ENCODE data around the gene BCAM.

Gene BCAM

DNA sequence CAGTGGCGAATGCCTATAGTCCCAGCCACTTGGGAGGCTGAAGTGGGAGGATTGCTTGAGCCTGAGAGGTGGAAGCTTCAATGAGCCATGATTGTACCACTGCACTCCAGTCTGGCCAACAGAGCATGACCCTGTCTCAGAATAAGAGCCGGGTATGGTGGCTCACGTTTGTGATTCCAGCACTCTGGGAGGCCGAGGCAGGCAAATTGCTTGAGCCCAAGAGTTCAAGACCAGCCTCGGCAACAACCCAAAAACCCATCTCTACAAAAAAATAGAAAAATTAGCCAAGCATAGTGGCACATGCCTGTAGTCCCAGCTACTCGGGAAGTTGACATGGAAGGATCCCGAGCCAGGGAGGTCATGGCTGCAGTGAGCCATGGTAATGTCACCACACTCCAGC is 31.9 kb downstream of the BCAM start:
- no peak for TF ChIP-seq POLR2AphosphoS5 (IDR thresholded peaks at IDR 0.05; ENCODE audit: low read depth, low read length)
- TF ChIP-seq FOXP2 (optimal IDR thresholded peaks at IDR 0.05; ENCODE audit: borderline replicate concordance, extremely low read depth, extremely low read length, insufficient read depth) = no peak
- no peak for TF ChIP-seq SIN3A (IDR thresholded peaks at IDR 0.05; ENCODE audit: borderline replicate concordance, insufficient read depth, low read length)
- no peak for TF ChIP-seq TAF1 (IDR thresholded peaks at IDR 0.05; ENCODE audit: borderline replicate concordance, insufficient read depth, low read length)
- TF ChIP-seq, protein P1, sequence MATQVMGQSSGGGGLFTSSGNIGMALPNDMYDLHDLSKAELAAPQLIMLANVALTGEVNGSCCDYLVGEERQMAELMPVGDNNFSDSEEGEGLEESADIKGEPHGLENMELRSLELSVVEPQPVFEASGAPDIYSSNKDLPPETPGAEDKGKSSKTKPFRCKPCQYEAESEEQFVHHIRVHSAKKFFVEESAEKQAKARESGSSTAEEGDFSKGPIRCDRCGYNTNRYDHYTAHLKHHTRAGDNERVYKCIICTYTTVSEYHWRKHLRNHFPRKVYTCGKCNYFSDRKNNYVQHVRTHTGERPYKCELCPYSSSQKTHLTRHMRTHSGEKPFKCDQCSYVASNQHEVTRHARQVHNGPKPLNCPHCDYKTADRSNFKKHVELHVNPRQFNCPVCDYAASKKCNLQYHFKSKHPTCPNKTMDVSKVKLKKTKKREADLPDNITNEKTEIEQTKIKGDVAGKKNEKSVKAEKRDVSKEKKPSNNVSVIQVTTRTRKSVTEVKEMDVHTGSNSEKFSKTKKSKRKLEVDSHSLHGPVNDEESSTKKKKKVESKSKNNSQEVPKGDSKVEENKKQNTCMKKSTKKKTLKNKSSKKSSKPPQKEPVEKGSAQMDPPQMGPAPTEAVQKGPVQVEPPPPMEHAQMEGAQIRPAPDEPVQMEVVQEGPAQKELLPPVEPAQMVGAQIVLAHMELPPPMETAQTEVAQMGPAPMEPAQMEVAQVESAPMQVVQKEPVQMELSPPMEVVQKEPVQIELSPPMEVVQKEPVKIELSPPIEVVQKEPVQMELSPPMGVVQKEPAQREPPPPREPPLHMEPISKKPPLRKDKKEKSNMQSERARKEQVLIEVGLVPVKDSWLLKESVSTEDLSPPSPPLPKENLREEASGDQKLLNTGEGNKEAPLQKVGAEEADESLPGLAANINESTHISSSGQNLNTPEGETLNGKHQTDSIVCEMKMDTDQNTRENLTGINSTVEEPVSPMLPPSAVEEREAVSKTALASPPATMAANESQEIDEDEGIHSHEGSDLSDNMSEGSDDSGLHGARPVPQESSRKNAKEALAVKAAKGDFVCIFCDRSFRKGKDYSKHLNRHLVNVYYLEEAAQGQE (IDR thresholded peaks at IDR 0.05; ENCODE audit: insufficient read depth in 1 of 2, low read depth in 2 of 2, low read length in 2 of 2) = no peak

DNA sequence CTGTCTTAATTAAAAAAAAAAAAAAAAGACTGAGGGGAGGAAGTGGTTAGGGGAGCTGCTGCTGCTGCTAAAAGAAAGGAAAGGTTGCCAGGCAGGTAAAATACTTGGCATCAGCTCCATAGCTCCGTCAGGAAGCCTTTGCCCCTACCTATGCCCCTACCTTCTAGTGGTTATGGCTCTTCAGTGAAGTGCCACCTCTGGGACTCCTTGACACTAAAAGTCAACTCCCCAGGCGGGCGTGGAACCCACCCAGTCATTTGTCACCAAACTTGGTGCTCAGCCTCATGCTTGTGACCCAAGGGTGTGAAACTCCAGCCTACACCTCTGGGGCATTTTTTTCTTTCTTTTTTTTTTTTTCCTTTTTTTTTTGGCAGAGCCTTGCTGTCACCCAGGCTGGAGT is 32.3 kb downstream of the BCAM start:
- TF ChIP-seq SIN3A (IDR thresholded peaks at IDR 0.05; ENCODE audit: borderline replicate concordance, insufficient read depth, low read length) (no peak), POLR2AphosphoS5 (IDR thresholded peaks at IDR 0.05; ENCODE audit: low read depth, low read length) (no peak), TAF1 (IDR thresholded peaks at IDR 0.05; ENCODE audit: borderline replicate concordance, insufficient read depth, low read length) (no peak), FOXP2 (optimal IDR thresholded peaks at IDR 0.05; ENCODE audit: borderline replicate concordance, extremely low read depth, extremely low read length, insufficient read depth) (no peak)
- TF ChIP-seq, protein P1 (IDR thresholded peaks at IDR 0.05; ENCODE audit: insufficient read depth in 1 of 2, low read depth in 2 of 2, low read length in 2 of 2) = no peak

DNA sequence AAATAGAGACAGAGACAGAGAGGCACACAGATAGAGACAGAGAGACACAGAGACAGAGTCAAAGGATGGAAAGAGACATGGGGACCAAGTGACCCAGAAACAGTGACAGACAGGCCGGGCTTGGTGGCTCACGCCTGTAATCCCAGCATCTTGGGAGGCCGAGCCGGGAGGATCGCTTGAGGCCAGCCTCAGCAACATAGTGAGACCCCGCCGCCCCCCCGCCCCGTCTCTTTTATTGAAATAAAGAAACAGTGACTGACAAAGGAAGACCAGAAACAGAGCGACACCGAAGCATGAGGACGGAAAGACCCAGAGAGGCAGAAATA is 36.3 kb downstream of the BCAM start:
- no peak for TF ChIP-seq SIN3A (IDR thresholded peaks at IDR 0.05; ENCODE audit: borderline replicate concordance, insufficient read depth, low read length)
- TF ChIP-seq, protein P1 (IDR thresholded peaks at IDR 0.05; ENCODE audit: insufficient read depth in 1 of 2, low read depth in 2 of 2, low read length in 2 of 2) = no peak
- TF ChIP-seq TAF1 (IDR thresholded peaks at IDR 0.05; ENCODE audit: borderline replicate concordance, insufficient read depth, low read length) = no peak
- TF ChIP-seq POLR2AphosphoS5 (IDR thresholded peaks at IDR 0.05; ENCODE audit: low read depth, low read length) = no peak
- no peak for TF ChIP-seq FOXP2 (optimal IDR thresholded peaks at IDR 0.05; ENCODE audit: borderline replicate concordance, extremely low read depth, extremely low read length, insufficient read depth)

DNA sequence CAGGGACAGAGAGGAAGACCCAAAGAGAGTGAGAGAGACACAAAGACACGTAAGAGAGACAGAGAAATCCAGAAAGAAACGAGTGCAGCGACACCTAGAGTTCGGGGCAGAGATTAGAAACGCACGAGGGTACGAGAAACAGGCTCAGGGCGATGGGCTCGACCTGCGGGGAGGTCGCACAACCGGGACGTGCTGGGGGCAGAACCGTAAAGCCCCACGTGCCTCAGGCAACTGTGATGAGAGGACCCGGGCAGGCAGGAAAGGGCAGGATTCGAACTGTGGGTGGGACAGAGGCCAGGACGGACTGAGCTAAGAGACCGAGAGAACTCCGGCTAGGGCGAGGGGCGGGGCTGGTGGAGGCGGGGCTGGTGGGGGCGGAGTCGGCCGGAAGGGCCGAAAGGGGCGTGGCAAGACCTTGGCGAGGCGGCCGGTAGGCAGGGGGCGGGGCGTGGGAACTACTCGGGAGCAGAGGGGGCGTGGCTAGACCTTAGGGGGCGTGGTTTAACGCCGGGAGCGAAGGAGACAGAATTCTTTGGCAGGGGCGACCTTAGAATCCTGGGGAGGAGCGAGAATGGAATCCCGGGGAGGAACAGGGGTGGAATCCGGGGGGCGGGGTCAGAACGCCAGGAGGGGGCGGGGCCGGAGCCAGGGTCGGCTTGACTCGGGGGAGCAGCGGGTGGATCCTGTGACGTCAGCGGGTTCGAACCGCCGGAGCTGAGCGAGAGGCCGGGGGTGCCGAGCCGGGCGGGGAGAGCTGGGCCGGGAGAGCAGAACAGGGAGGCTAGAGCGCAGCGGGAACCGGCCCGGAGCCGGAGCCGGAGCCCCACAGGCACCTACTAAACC is 36.9 kb downstream of the BCAM start, which contains the start of gene NECTIN2:
TSS of gene NECTIN2 (plus strand) at position 686 of the 843 bp plus-strand sequence. CDS start 229 bp downstream, outside the sequence.
- TF ChIP-seq POLR2AphosphoS5 (IDR thresholded peaks at IDR 0.05; ENCODE audit: low read depth, low read length) (peak; percentile 66), SIN3A (IDR thresholded peaks at IDR 0.05; ENCODE audit: borderline replicate concordance, insufficient read depth, low read length) (peak; percentile 62; the same call in 1 of the 2 replicates), FOXP2 (optimal IDR thresholded peaks at IDR 0.05; ENCODE audit: borderline replicate concordance, extremely low read depth, extremely low read length, insufficient read depth) (peak; percentile 89), TAF1 (IDR thresholded peaks at IDR 0.05; ENCODE audit: borderline replicate concordance, insufficient read depth, low read length) (peak; percentile 68; the same call in 1 of the 2 replicates)
- TF ChIP-seq, protein P1 (IDR thresholded peaks at IDR 0.05; ENCODE audit: insufficient read depth in 1 of 2, low read depth in 2 of 2, low read length in 2 of 2) = no peak
